Fibroblast of gingiva (primary cell): ENCODE measurements around the gene STRADA.
A peak's percentile ranks its signal among the peaks of the same experiment; 100 is the strongest.

Experiments
- DNase-seq: peaks from one replicate; pipeline ENCODE4 v3.0.0-alpha.2; 2011; ENCODE audit warnings: low read depth

The STRADA gene, protein sequence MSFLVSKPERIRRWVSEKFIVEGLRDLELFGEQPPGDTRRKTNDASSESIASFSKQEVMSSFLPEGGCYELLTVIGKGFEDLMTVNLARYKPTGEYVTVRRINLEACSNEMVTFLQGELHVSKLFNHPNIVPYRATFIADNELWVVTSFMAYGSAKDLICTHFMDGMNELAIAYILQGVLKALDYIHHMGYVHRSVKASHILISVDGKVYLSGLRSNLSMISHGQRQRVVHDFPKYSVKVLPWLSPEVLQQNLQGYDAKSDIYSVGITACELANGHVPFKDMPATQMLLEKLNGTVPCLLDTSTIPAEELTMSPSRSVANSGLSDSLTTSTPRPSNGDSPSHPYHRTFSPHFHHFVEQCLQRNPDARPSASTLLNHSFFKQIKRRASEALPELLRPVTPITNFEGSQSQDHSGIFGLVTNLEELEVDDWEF

DNA sequence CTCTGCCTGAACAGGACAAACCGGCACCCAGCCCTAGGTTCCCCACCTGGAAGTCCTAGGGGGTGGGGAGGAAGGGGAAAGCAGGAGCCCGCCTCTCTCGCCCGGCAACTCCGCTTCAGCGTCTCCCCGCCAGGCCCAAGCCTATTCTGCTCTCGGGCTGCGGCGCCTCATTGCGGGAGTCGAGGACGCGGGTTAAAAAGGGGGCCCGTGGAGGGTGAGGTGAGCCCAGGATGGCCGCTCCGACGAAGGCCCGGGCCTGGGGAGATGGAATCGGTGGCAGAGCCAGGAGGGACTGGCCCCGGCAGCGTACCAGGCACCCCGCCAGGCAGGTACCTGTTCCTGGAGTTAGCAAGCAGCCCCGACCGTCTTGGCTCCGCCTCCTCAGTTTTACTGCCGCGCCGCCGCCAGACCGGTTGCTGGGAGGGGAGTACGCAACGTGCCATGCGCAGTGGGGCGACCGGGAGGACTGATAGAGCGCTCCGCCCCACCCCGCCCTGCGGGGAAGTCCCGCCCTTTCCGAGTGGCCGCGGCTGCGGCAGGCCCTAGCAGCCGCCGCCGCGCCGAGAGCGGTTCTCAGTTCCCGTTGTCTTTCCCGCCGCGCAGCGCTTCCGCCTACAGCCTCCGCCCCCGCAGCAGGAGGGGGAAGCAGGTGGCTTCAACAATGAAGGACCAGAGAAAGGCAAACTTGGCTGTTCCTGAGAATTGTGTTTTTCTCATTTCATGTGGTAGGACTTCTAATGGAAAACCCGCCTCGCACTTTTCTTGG, at the start of gene STRADA:
Gene STRADA, minus strand, starts transcription at position 392 of the 766 bp plus-strand sequence. CDS start 13,430 bp downstream, outside the sequence.
- DNase-seq = peak; percentile 94

DNA sequence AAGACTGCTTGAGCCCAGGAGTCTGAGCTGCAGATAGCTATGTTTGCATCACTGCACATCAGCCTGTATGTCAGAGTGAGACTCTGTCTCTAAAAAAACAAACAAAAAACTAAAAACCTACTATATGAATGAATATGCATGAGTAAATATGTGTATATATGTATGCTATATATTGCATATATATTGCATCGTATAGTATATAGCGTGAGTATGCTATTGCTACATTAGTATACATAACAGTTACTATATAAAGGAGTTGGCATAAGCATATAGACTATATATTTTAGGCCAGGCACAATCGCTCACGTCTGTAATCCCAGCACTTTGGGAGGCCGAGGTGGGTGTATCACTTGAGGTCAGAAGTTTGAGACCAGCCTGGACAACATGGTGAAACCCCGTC, 48.5 kb upstream of the STRADA start:
- no peak for DNase-seq

DNA sequence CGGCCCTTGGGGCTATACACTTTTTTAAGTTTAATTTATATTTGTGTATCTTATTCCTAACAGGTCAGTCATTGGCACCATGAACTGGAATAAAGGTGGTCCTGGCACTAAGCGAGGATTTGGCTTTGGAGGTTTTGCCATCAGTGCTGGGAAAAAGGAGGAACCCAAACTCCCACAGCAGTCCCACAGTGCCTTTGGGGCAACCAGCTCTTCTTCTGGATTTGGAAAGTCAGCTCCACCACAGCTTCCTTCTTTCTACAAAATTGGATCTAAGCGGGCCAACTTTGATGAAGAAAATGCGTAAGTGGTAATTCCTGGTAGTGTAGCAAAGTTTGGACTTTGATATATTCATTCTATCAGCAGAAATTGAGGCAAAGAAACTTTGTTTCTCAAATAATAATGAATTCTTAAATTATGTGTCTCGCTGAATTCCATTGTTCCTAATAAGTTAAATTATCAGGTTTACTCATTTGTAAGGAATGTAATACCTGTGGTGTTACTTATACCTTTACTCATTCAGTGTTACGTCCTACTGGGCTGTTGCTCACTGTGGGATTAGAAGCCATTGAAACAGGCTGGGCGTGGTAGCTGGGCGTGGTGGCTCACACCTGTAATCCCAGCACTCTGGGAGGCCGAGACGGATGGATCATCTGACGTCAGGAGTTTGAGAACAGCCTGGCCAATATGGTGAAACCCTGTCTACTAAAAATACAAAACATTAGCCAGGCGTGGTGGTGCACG, 45.5 kb upstream of the STRADA start:
- no peak for DNase-seq

DNA sequence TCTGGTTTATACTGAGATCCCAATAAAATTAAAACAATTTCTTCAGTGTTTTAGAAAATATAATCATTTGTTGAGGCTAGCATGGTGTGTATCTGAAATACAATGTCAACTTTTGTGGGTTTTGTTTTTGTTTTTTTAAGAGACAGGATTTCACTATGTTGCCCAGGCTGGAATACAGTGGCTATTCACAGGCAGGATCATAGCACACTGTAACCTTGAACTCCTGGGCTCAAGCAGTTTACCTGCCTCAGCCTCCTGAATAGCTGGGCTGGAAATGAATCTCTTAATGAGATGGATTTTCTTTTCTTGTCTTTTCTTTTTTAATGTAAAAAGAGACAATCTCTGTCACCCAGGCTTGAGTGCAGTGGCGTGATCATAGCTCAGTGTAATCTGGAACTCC, 44.5 kb upstream of the STRADA start:
- DNase-seq = no peak

DNA sequence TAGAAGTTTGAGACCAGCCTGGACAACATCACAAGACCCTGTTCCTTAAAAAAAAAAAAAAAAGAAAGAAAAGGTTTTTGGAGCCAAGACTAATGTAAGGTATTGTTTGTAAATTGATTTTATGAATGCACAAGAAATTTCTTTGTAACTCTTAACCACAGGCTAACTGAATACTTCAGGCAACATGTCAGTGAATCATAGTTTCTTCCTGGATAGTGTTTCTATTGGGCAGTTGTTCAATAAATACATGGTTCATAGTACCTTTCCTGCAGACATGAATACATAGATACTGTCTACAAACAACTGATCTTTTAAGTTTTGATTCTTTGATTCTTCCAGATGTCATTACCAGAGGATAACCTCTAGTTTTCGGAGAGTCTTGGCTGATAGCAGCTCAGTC, 44.0 kb upstream of the STRADA start:
- DNase-seq = peak; percentile 47

DNA sequence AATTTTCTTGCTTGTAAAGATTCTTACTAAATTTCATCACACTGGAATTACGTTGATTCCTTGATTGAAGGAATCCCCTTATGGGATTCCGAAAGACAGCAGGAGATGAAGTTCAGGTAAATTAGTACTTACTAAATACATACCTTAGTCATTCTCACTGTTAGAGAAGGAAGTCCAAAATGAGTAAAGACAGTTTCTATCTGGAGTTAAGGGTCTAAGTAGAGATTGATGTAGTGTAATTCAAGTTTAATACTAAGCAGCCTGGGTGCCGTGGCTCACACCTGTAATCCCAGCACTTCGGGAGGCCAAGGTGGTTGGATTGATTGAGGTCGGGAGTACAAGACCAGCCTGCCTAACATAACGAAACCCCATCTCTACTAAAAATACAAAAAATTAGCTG, 41.9 kb upstream of the STRADA start:
- no peak for DNase-seq

DNA sequence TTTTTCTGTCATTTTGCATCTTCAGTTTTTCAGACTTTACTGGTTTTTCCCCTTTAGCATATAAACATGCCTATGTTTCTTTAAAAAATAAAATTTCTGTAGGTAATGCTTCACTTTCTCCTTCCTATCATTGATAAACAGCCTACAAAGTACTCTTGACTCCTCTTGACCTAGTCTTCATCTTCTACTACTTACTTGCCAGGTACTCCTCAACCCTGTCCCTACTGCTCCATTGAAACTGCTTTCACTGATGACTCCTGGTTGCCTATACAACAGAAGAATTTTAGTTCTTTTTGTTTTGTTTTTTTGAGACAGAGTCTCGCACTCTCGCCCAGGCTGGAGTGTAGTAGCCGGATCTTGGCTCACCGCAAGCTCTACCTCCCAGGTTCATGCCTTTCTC, 39.3 kb upstream of the STRADA start:
- DNase-seq = no peak

DNA sequence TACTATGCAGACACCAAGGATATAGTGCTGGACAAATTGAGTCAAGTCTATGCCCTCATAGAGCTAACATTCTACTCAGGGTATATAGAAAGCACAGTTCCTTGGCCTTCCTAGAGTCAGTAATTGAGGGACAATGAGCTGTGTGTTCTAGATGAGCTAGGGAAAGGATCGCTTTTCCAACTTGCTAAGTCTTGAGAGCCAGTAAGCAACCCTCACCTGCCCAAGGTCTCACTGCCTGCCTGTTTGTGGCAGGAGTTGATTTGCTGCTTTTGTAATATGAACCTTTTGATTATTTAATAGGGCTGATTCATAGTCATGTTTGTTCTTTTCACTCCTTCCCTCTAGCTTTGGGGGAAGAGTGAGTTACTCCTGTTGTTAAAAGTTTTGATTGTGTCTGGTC, 38.9 kb upstream of the STRADA start:
- no peak for DNase-seq

DNA sequence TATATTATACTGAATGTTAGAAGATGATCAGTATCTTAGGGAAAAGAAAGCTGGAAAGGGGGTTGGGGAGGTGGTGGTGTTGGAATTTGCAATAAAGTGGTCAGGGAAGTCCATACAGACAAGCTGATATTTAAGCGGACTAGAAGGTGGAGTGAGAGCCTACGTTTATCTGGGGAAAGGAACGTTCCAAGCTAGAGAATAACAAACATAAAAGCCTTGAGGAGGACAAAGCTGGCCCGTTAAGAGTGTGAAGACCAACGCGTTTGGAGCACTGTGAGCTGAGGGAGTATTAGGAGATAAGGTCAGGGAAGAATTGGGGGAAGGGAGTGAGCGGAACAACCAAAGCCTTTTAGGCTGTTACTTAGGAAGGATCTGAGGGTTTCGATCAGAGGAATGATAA, 33.8 kb upstream of the STRADA start:
- DNase-seq = no peak

DNA sequence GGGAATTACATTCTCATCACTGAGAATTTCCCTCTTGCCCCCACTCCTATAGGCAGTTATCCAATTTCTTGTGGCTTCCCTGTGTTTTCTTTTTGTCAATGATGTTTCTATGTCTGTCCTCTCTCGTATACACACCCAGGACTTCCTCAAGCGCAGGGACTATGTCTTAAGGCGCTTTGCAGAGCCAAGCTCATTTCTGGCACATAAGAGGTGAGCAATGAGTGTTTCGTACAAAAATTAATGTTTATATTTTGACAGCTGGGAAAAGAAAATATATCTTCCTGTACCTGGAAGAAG, 33.3 kb upstream of the STRADA start:
- no peak for DNase-seq

DNA sequence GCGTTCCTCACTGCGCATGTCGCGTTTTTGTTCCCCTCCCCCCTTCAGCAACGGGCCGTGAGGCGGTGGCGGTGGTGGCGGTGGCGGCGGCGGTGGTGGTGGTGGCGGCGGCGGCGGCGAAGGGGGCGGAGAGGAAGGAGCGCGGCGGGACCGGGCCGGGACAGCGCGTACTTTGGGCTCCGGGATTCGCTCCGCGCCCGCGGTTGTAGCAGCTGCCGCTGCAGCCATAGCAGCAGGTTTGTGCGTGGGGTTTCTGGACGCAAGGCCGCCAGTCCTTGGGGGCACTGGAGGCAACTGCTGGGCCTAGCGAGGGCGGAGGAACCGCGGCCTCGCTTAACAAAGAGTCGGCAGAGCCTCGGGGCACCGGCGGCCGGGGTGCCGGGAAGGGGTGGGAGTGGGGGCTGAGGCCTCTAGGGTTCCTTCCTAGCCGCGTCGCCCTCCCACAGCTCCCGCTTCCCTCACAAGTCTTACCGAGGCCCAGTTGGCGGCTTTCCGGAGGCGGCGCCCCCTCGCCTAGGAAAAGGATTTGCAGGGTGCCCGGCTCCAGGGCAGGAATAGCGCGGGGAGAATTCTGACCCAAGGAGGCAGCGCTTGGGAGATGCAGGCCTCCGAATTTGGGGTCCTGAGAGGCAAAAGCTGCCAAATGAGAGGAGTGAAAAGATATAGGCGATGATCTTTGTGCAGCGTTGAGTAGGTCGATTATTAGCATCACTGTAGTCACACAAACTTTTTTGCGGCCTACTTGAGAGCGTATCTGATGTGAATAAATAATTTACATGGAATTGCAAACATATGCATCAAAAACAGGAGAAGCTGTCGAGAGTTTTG, 32.8 kb upstream of the STRADA start, which contains the start of gene DDX42:
Gene DDX42, plus strand, starts transcription at position 30 of the 828 bp plus-strand sequence. CDS start 12,880 bp downstream, outside the sequence.
- DNase-seq = peak; percentile 54

DNA sequence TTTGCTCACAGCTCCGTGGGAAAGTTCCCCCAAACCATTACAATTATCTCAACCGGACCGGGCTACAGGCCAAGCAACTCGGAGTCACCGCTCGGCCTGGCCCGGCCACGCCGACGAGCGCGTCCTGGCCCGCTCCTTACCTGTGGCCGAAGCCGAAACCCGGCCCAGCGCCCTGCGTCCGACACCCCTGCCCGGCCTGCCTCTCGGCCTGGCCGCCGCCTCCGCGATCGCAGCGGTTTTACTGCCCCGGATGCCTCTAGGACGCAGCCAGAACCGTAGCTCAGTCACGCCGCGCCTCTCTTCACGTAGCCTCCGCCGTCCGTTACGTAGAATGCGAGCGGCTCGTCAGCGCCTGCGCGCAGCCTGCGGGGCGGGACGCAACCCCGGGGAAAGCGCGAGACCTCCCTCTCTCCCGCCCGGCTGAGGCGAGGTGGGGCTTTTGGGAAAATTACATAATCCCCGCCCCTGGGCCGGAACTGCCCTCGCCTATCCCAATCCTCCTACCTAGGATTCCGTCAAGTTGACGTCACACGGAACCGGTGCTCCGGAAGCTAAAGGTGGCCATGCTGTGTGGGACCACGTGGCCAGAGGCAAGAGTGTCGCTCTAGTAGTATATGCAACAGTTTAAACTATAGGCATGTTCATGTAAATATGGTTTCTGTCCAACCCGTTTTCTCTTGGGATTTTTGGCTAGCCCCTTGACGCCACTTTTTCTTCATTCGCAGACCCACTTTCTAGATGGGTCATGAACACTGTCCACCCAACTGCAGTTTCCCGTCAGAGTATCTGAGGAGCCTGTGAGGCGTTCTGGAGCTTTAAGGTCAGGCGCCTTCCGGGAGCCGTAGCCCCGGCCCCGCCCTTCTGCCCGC, 31.9 kb upstream of the STRADA start, which contains the start of gene CCDC47:
Gene CCDC47, minus strand, starts transcription at position 326 of the 869 bp plus-strand sequence. CDS start 7,422 bp downstream, outside the sequence.
- DNase-seq = peak; percentile 98

DNA sequence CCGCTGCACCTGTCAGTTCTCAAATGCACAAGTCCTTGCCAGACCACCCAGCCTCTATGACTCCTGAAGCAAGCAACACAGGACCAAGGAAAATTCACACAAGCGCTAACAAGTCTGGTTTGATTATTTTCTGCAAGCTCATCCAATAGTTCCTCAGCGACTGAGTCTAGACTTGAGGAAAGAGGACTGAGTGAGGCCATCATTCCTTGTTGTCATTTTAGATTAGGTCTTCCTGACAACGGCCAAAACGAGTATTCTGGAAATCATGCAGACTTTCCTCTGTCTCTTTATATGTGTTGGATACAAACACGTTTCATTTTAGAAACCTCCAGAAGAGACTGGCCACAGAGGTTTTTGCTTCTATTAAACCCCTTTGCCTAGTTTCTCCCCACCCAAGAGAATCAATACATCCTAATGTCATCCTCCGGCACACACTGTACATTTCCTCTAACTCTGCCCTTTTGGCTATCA, 31.2 kb upstream of the STRADA start:
- peak; percentile 12 for DNase-seq

DNA sequence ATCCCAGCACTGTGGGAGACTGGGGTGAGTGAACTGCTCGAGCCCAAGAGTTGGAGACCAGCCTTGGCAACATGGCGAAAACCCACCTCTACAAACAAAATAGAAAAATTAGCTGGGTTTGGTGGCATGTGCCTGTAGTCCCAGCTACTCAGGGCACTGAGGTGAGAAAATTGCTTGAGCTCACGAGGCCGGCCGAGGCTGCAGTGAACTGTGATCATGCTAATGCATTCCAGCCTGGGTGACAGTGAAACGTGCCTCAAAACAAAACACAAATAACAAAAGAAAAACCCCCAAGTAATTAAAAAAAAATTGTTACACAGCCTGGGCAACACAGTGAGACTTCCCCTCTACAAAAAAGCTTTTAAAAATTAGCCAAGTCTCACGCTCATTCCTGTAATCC, 26.8 kb upstream of the STRADA start:
- no peak for DNase-seq

DNA sequence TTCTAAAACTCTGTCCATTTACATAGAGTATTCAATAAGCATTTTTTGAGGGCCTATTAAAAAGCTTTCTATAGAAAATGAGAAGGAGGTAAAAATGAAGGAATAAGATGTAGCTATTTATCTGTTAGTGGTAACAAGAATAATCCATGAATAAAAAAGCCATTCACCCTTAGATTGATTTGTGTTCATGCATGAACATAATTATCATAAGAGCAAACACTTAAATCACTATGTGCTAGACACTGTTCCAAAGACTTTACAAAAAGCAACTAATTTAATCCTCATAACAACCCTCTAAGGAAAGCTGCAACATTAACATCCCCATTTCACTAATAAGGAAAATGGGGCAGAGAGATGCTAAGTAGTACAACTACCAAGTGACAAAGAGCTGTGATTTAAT, 25.2 kb upstream of the STRADA start:
- DNase-seq = no peak

DNA sequence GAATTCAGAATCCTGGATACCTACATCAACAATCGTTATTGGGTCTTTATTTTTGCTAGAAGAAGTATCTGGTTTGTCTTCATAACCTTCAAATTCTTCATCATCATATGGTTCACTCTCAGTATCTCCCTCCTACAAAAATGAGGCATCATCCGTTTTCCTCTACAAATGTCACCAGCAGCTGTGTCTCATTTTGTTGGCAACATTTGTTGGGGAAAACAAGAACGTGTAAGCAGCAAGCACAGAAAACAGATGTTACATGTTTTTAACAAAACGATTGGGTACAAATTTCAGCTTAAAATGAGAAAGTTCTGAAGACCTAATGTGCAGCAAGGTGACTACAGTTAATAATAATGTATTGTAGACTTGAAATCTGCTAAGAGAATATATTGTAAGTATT, 23.1 kb upstream of the STRADA start:
- DNase-seq = peak; percentile 17

DNA sequence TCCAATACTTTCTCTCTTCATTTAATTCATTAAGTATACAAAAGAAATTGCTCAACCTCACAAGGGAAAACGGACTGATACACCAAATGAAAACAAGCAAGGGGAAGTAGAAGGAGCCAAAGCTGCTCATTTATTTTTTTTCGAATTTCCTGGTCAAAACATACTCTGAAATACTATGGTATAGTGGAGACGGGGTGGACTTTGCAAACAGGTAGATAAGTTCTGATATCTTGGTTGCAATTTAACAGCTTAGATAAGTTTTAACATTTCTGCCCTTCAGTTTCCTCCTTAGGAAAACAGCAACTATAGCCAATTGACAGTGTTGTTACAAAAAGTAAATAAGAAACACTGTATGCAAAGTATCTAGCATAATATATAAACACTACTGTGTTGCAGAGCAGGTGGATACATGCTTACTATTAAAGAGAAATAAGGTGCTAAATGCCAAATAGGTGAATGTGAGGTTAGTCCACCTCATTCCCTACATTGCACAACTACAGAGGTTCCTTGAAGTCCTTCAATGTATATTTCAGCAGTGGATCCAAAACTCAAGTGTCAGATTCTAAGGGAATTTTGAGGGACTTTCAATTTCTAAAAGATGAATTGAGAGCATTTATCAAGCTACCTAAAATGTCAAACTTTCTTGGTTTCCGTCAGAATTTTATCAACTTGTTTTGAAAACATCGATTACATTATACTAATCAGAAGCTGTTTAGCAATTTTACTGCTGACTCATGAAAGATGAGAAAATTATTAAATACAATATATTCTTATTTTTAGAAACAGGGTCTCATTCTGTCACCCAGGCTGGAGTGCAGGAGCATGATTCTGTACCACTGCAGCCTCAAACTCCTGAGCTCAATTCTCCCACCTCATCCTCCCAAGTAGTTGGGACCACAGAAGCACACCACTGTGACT, 20.8 kb upstream of the STRADA start:
- peak; percentile 21 for DNase-seq

DNA sequence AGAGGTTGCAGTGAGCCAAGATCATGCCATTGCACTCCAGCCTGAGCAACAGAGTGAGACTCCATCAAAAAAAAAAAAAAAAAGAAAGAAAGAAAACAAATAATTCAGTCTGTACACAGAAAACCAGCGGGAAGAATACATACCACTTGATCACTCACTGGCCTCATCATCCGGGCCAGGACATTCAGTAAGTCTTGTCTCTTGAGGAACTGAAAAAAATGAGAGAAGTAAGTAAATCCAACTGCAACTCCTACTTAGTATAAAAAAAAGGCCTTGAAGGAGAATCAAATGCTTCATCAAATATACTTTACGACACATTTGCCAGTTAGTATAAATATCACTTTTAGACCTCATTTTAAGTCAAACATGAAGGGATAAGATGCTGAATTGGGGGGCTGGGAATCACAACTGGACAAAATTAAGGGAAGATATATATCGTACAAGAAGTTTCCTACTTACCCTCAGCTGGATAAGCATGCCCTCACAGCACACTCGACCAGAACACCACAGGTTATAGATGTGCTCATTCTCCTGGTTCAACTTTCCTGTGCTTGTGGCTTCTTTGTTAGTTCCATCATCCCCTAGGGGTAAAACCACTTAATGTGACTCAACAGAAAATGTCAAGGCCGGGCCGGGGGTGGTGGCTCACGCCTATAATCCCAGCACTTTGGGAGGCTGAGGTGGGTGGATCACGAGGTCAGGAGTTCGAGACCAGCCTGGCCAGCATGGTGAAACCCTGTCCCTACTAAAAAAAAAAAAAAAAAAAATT, 19.4 kb upstream of the STRADA start:
- no peak for DNase-seq

DNA sequence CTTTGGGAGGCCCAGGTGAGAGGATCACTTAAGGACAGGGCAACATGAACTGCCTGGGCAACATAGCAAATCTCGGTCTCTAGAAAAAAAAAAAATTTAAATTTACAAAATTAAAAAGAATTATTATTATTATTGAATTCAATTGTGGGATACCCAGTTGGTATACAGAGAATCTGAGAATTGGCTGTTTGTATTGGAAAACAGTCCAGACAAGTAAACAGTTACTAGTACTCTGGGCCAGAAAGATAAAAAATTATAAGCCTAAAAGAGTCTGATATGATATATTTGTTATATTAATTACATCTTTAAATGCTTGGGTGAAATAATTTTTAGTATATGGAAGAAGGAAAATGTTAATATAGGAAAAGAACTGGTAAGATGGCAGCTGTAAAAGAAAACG, 16.8 kb upstream of the STRADA start:
- DNase-seq = no peak
